Stimulated activated CD4-positive, alpha-beta T cell treated with anti-CD3 and anti-CD28 coated beads, Interleukin-1b, Interleukin-23, amount 100 ng/mL, for 1 hour (primary cell): ENCODE data around the gene PIWIL1.

Experiments used
- DNase-seq, 2 donors: peaks; one replicate each; pipeline ENCODE4 v3.0.0-alpha.2; 2020; ENCODE audit warnings: low read depth in 2 of 2

Gene PIWIL1

DNA sequence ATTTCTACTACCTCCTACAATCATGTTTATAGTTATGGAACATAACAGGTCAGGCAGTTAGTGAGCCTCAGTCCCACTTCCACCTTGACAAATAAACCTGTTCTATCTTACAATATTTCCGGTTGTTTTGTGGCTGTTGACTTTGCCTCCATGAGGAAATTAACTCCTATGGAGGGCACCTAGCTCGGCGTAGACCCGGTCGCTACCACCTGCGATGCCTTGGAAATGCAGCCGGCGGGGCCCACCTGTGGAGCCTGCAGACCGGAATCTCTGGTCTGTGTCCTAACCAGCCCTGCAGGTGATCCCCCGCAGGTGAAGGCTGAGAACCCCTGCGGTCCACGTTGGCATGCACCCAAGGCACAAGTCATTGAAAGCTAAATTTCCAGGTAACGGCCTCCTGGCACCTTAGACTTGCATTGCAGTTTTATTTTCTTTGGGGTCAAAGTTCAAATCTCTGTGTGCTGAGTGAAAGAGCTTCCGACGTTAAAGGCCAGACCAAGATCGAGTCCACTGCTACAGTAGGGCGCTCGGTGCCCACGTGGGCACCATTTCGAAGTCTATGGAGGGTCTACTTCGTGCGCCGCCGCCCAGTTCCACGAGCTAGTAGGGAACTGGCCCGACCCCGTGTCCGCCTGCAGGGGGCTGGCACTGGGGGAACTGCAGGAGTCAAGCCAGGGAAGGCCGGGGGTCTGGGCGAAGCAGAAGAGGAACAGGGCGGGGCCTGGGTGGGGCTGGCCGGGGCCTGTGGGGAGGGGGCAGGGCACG lies 782 bp upstream of the PIWIL1 start:
- no peak for DNase-seq

DNA sequence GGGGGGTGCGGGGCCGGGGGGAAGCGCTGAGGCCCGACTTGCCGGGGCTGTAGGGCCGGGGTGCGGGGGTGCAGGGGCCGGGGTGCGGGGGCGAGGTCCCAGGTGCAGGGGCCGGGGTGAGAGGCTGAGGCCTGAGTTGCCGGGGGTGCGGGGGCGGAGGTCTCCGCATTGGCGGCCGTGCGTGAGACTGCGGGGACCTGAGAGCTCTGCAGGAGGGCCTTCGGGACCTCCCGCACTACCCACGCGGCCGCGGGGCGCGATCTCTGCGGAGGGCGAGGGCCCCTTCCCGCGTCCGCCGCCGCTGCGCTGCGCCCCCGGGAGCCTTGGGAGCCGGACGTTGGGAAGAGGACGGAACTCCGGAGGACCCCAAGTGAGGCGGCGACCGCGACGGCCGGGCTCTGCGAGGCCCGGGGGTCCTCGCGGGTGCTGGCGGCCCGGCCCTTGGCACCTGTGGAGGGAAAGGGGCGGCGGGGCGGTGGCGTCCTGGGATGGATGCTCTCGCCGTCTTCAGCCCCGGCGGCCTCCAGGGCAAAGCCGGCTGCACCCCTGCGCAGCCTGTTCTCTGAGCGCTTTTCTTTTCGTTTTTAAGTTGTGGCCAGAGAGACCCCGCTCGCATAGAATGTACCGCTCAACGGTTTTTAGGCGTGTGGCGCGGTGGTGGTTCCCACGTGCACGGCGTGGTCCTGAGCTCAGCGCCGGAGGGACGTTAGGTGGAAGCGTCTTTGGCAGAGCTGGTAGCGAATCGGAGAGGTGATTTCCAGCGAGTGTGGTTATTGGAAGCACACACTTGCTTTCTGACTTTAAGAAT lies 1.3 kb downstream of the PIWIL1 start:
- no peak for DNase-seq

- DNase-seq: no peak
Measured at GRCh38 chr12:130339951-130340350, 2.3 kb downstream of the PIWIL1 start.

DNA sequence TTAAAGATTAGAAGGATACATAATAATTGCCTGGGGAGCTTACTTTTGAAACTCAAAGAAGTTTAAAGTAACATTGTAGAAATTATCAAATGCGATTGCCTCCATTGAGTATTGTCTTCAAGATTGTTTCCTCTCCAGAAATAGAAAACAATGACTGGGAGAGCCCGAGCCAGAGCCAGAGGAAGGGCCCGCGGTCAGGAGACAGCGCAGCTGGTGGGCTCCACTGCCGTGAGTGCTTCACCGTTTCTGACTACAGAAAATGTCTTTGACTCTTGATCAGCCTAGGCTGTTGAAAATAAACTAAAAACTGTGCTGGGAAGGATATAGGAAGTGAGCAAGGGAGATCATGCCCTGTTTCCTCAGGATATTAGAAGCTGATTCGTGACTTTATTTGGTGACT lies 4.8 kb downstream of the PIWIL1 start:
- no peak for DNase-seq

- no peak for DNase-seq
Measured at GRCh38 chr12:130342842-130343241, 5.2 kb downstream of the PIWIL1 start.

- DNase-seq: no peak
Measured at GRCh38 chr12:130344529-130344928, 6.8 kb downstream of the PIWIL1 start.

DNA sequence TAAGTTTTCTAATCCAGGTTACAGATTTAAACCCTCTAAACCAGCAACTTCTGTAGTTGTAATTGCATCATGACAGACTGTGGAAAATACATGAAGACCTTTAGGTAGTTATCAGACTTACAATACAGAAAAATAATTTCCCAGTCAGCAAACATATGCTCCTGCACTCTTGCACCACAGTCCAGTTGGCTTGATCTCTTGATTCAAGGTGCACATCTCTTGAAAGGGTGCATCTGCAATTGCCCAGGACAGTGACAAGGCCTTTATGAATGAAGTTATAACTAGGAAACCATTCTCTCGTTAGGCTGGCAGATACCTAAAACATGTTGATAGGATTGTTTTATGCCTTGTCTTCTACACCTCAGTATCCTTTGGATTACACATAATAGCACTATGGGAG lies 7.6 kb downstream of the PIWIL1 start:
- no peak for DNase-seq

DNA sequence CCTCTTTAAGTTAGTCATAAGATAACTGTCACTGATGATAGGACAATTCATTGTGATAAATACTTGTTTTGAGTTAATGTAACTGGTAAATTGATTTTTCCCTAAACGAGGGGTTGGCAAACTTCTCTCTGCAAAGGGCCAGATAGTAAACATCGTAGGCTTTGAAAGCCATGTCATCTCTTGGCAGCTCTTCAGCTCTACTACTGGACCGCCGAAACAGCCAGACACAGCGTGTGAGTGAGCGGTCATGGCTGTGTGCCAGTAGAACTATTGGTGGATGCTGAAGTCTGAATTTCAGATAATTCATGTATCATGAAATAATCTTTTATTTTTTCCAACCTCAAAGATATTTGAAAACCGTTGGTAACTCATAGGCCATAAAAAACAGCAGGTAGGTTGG lies 9.9 kb downstream of the PIWIL1 start:
- DNase-seq: no peak

DNA sequence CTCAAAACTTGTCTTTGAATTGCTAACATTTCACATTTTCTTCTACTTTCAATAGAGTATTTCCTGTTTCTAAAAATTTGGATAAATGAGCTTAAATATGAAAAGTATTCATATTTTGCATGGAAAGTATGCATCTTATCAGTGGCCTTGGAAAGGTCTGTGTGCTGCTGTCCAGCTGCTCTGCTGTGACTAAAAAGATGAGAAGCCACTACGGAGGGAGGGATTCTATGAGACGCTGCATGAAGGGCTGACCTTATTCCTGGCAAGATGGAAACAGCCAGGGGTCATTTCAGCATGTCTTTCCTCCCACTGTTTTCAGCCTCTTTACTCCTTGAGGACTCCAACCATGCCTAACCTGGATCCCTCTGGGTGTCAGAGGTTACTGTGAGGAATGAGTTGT lies 13.0 kb downstream of the PIWIL1 start:
- DNase-seq: no peak

- DNase-seq: no peak
Measured at GRCh38 chr12:130351326-130351725, 13.6 kb downstream of the PIWIL1 start.

- DNase-seq: no peak
Measured at GRCh38 chr12:130353081-130353480, 15.4 kb downstream of the PIWIL1 start.

- DNase-seq: no peak
Measured at GRCh38 chr12:130354407-130354806, 16.7 kb downstream of the PIWIL1 start.

- DNase-seq: no peak
Measured at GRCh38 chr12:130356222-130356621, 18.5 kb downstream of the PIWIL1 start.

DNA sequence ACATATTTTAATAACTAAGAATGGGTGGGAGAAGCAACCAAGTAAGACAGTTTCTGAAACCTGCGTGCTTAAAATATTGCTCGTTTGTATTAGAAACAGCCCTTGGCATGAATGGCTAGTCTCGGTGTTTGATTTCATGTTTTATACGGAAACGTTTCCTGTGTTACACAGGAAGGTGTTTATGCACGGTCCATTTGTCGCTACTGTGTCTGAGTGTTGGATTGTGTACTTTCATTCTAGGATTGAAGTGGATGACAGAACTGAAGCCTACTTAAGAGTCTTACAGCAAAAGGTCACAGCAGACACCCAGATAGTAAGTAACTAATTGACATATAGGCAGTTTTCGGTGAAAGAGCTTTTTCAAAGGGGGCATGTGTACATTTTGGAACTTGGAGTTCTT lies 19.6 kb downstream of the PIWIL1 start:
- DNase-seq: no peak

DNA sequence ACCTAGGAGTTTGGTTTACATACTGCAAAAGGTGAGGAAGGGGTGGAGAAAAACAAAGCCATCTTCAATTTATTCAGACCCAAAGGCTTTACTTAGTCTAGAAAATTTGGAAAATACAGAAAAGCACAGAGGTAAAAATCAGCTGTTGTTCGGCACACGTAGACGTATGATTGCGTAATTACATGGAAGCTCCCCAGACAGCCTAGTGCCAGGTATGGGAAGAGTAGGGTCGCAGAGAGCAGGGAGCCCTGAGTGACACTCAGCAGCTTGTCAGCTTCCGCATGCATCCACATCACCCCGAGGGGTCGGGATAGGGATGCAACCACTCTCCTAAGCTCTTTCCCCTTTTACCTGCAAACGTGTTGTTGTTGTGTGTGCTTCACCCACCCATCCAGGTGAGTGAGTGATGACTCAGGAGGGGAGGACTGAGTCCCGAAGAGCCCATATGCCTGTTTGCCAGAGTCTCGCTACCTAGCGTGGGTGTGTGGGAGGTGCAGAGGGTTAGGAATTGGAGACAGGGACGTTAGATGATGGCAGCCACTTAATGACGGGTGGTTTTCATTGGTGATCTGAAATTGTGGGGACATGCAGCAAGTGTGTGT lies 20.1 kb downstream of the PIWIL1 start:
- no peak for DNase-seq

DNA sequence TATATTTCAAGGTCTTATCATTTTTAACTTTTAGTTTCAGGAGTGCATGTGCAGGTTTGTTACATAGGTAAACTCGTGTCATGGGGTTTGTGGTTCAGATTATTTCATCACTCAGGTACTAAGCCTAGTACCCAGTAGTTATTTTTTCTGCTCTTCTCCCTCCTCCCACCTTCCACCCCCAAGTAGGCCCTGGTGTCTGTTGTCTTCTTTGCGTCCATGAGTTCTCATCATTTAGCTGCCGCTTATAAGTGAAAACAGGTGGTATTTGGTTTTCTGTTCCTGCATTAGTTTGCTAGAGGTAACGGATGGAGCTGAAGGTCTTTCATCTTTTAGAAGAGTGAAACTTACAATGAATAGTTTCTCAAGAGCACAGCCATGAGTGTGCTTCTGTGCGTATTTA lies 24.4 kb downstream of the PIWIL1 start:
- DNase-seq: no peak

- DNase-seq: no peak
Measured at GRCh38 chr12:130364578-130364977, 26.9 kb downstream of the PIWIL1 start.

DNA sequence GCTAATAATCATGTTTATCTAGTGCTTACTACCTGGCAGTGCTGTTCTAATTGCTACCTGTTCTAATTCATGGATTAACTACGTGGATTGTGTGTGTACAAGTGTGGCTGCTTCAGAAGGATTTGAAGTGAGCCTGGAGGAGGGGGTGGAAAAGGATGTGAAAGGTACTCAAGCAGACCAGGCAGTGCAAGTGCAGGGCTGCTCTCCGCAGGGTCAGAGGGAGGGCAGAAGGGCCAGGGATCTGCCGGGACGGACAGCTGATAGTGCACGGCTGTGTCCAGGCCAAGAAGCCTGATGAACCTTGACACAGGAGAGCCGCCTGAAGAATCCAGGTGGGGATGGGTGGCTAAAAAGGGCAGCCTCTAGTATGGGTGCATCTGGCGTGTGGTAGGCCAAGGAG lies 28.5 kb downstream of the PIWIL1 start:
- DNase-seq: no peak

DNA sequence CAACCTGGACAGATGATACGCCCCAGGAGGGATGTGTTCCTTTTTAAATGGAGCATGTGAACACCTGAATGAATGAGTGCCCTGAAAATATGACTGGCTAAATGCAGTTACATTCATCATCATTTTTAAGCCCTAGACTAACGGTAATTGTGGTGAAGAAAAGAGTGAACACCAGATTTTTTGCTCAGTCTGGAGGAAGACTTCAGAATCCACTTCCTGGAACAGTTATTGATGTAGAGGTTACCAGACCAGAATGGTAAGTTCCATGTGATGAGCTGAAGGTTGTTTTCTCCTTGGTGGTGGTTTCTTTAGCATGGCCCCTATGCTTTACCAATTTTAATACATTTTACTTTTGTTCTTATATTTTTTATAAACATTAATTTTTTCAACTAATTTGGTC lies 29.3 kb downstream of the PIWIL1 start:
- no peak for DNase-seq

- DNase-seq: no peak
Measured at GRCh38 chr12:130367523-130367922, 29.8 kb downstream of the PIWIL1 start.

GRCh38 chr12:130369816-130370215 lies 32.1 kb downstream of the PIWIL1 start:
- DNase-seq: no peak

DNA sequence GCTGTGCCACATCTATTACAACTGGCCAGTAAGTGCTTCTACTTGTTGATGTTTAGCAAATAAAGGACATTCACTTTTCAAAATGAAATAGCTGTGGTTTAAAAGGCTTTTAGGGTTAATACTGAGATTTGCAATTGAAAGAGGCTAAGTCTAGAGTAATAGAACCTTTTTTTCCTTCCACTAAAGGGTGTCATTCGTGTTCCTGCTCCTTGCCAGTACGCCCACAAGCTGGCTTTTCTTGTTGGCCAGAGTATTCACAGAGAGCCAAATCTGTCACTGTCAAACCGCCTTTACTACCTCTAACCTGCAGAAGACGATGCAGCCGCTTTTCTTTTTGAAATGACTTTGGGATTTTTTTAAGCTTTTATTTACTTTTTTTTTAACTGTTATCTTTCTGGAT lies 33.6 kb downstream of the PIWIL1 start:
- DNase-seq: no peak

GRCh38 chr12:130372936-130373335 lies 35.2 kb downstream of the PIWIL1 start:
- DNase-seq: no peak
